Hepatocyte (in vitro differentiated cells): ENCODE measurements around the gene DUSP2. TPM values are rescaled to one million over a fixed set of nuclear protein-coding genes. Genes with fewer than 3 reads are reported as not detected.

ENCODE experiments used
- DNase-seq: peaks from one replicate; pipeline ENCODE4 v3.0.0-alpha.2; 2016; ENCODE audit warnings: low spot score
- H2AFZ ChIP-seq: fragments of 200-600 bp; sonication (generic); 2 replicates; pipeline ENCODE4 v1.6.0; 2016; ENCODE audit warnings: antibody characterized with exemption, mild to moderate bottlenecking
- H3K27ac ChIP-seq: fragments of 200-600 bp; sonication (generic); 2 replicates; pipeline ENCODE4 v1.5.1; 2016; ENCODE audit warnings: mild to moderate bottlenecking
- H3K27me3 ChIP-seq: fragments of 200-600 bp; sonication (generic); 2 replicates; pipeline ENCODE4 v1.6.1; 2016
- H3K36me3 ChIP-seq: fragments of 200-600 bp; sonication (generic); replicated peaks from 2 replicates; pipeline ENCODE4 v1.5.1; 2016; ENCODE audit warnings: low read depth; ENCODE audit not compliant: insufficient read depth
- H3K4me1 ChIP-seq: fragments of 200-600 bp; sonication (generic); 2 replicates; pipeline ENCODE4 v1.5.1; 2016; ENCODE audit warnings: mild to moderate bottlenecking, moderate library complexity; ENCODE audit not compliant: insufficient read depth
- H3K4me2 ChIP-seq: fragments of 200-600 bp; sonication (generic); 2 replicates; pipeline ENCODE4 v1.6.0; 2016
- H3K4me3 ChIP-seq: fragments of 200-600 bp; sonication (generic); 2 replicates; pipeline ENCODE4 v1.5.1; 2016; ENCODE audit warnings: mild to moderate bottlenecking
- H3K79me2 ChIP-seq: fragments of 200-600 bp; sonication (generic); 2 replicates; pipeline ENCODE4 v1.6.0; 2017; ENCODE audit warnings: mild to moderate bottlenecking
- H3K9me2 ChIP-seq: fragments of 200-600 bp; sonication (generic); replicated peaks from 2 replicates; pipeline ENCODE4 v1.6.0; 2017; ENCODE audit warnings: mild to moderate bottlenecking; ENCODE audit not compliant: insufficient read depth
- H3K9me3 ChIP-seq: fragments of 200-600 bp; sonication (generic); 2 replicates; pipeline ENCODE4 v1.5.1; 2016; ENCODE audit warnings: low read depth, mild to moderate bottlenecking
- H4K20me1 ChIP-seq: fragments of 200-600 bp; sonication (generic); 2 replicates; pipeline ENCODE4 v1.6.0; 2016; ENCODE audit warnings: mild to moderate bottlenecking; ENCODE audit not compliant: insufficient read depth, poor library complexity, severe bottlenecking
- EZH2 ChIP-seq: fragments of 200-600 bp; sonication (generic); IDR thresholded peaks from 2 replicates; pipeline ENCODE4 v1.6.1; 2016; ENCODE audit warnings: antibody characterized with exemption, mild to moderate bottlenecking, borderline replicate concordance
- EZH2phosphoT487 ChIP-seq: fragments of 200-600 bp; sonication (generic); IDR thresholded peaks from one replicate; pipeline ENCODE4 v1.6.1; 2018; ENCODE audit warnings: antibody characterized with exemption, mild to moderate bottlenecking, low read depth, moderate library complexity; ENCODE audit not compliant: unreplicated experiment, severe bottlenecking
- WGBS: methylation state at CpG from one replicate; pipeline ENCODE4 v1.1.6; 2016; ENCODE audit warnings: low lambda C conversion rate; ENCODE audit errors: missing lambda C conversion rate; 5-methylcytosine and 5-hydroxymethylcytosine counted together
- polyA plus RNA-seq: library from polyadenylated mRNA; unstranded; fragments of >200 nt; fragmentation: Nextera tagmentation; extraction: Ambion mirVana; gene quantifications from 2 replicates; pipeline ENCODE4 v1.2.1, GENCODE V29; 2016
- total RNA-seq: library from RNA; depleted of rRNA; stranded (reverse); fragments of >200 nt; gene quantifications from 2 replicates; pipeline ENCODE4 v1.2.3, GENCODE V29; 2014
- TF ChIP-seq, protein P1 (sequence below): fragments of 200-600 bp; sonication (generic); IDR thresholded peaks from 2 replicates; pipeline ENCODE4 v1.5.1; 2016; ENCODE audit warnings: antibody characterized with exemption, mild to moderate bottlenecking; ENCODE audit not compliant: poor library complexity

DUSP2 gene
- total and polyA plus RNA-seq, 2 experiments from 2014 or later, result 11.3 to 24.0 TPM

DNA sequence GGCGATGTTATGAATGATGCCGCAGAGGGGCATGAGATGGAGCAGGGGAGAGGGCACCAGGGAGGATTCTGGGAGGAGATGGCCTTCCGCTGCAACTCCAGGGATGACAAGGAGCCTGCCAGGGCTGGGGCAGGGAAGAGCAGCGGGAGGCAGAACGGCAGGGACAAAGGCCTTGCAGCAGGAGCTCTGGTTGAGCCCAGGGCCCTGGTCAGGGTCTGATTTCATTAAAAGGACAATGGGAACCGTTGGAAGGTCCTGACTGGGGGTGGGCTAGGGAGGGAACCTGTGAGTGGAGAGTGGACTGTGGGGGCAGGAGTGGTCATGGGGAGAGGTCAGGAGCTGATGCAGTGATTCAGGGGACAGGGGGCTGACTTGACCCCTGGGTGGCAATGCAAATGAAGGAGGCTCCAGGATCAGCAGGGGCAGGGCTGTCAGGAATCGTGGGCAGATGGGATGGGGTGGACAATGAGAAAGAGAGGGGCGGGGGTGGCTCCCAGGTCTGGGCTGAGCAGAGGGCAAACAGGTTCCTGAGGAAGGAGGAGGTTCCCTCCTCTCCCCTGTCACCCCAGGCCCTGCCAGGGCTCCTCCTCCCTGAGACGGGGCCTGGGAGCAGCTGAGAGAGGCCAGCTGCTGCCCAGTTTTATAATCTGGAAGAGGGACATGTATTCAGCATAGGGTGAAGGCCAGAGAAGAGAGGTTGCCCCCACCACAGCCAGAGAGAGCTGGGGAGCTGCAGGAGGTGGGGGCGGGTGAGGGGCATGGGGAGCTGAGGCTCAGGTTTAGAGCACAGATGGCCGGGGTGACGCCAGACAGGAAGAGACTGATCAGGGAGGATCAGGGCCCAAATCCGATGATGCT, 7.3 kb upstream of the DUSP2 start:
- 73% methylated on average over 10 of the region's 13 CpGs for WGBS
- H2AFZ ChIP-seq, result no peak overlapping the region
- no peaks in the 10 kb centered on the region for H3K79me2 ChIP-seq
- no peak overlapping the region for H3K4me3 ChIP-seq
- DNase-seq, result peak; percentile 5
- no peak overlapping the region for H3K4me2 ChIP-seq
- peaks cover 12% of the 10 kb centered on the region for H3K4me1 ChIP-seq
- no peak overlapping the region for H3K27ac ChIP-seq
- H4K20me1 ChIP-seq, result no peaks in the 10 kb centered on the region
- H3K9me3 ChIP-seq, result no peaks in the 10 kb centered on the region
- H3K27me3 ChIP-seq, result no peaks in the 10 kb centered on the region
- no peaks in the 10 kb centered on the region for H3K9me2 ChIP-seq
- H3K36me3 ChIP-seq, result no peaks in the 10 kb centered on the region
- TF ChIP-seq EZH2 (no peak), EZH2phosphoT487 (no peak)
- TF ChIP-seq, protein P1, sequence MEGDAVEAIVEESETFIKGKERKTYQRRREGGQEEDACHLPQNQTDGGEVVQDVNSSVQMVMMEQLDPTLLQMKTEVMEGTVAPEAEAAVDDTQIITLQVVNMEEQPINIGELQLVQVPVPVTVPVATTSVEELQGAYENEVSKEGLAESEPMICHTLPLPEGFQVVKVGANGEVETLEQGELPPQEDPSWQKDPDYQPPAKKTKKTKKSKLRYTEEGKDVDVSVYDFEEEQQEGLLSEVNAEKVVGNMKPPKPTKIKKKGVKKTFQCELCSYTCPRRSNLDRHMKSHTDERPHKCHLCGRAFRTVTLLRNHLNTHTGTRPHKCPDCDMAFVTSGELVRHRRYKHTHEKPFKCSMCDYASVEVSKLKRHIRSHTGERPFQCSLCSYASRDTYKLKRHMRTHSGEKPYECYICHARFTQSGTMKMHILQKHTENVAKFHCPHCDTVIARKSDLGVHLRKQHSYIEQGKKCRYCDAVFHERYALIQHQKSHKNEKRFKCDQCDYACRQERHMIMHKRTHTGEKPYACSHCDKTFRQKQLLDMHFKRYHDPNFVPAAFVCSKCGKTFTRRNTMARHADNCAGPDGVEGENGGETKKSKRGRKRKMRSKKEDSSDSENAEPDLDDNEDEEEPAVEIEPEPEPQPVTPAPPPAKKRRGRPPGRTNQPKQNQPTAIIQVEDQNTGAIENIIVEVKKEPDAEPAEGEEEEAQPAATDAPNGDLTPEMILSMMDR, result no peak

DNA sequence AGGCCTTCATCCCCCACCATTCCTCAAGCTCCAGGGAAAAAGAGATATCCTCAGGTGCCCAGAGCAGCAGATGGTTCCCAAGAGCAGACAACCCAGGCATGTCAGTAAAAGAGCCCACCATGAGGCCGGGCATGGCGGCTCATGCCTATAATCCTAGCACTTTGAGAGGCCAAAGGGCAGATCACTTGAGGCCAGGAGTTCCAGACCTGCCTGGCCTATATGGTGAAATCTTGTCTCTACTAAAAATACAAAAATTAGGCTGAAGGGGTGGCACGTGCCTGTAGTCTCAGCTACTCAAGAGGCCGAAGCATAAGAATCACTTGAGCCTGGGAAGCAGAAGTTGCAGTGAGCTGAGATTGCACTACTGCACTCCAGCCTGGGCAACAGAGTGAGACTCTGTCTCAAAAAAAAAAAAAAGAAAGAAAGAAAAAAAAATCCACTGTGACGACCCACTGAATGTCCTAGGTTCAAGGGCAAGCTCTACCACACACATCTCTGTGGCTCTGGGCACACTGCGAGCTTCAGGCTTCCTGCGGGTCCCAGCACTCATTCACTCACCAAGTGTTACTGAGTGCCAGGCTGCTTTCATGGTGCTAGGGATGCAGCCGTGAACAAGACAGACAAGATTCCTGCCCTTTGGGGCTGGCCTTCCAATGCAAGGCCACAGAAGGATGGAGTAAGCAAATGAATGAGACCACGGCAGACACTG, 6.5 kb upstream of the DUSP2 start:
- TF ChIP-seq EZH2phosphoT487 (no peak), EZH2 (no peak)
- TF ChIP-seq, protein P1, result no peak
- DNase-seq, result no peak
- Histone ChIP-seq H3K36me3 (no peaks in the 10 kb centered on the region), H3K4me3 (no peak overlapping the region), H3K9me2 (no peaks in the 10 kb centered on the region), H3K79me2 (no peaks in the 10 kb centered on the region), H3K4me2 (no peak overlapping the region), H3K9me3 (no peaks in the 10 kb centered on the region), H3K27ac (no peak overlapping the region), H2AFZ (no peak overlapping the region), H3K4me1 (peaks cover 15% of the 10 kb centered on the region), H3K27me3 (no peaks in the 10 kb centered on the region), H4K20me1 (no peaks in the 10 kb centered on the region)
- WGBS, result 89% methylated on average over 9 of the region's 9 CpGs

DNA sequence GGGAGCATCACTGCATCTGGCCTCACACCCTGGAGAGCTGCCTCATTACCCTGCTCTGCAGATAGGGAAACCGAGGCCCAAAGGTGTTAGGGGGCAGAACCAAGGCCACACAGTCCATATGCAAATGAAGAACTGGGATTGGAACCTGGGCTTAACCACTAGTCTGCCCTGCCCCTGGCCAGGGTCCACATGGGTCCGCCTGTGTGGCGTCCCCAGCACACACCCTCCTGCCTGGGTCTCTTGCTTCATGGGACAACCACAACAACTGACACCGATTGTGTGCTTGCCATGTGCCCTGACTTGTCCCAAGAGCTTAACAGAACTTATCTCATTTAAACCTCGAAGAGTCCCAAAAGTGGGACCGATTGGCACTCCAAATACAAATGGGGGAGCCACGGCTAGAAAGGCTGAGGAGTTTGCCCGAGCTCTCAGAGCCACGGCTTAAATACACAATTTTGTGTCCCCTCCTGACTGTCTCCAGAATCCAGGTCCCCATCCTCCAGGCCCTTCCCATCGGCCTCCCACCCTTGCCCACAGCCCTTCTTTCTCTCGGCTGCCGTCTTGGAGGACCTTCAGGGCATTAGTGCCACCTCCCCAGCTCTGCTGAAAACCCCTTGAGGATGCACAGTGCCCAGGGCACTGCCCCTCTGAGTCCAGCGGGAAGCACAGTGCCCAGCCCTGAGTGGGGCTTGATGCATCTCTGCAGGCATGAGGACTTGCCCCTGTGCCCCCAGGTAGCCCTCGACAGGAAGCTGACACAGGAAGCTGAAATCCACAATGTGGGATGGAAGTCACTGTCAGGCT, 5.8 kb upstream of the DUSP2 start:
- Histone ChIP-seq H3K4me1 (peaks cover 15% of the 10 kb centered on the region), H3K9me2 (no peaks in the 10 kb centered on the region), H3K4me3 (no peak overlapping the region), H3K79me2 (no peaks in the 10 kb centered on the region), H4K20me1 (no peaks in the 10 kb centered on the region), H3K36me3 (no peaks in the 10 kb centered on the region), H3K27me3 (no peaks in the 10 kb centered on the region), H3K9me3 (no peaks in the 10 kb centered on the region), H3K4me2 (no peak overlapping the region), H2AFZ (no peak overlapping the region), H3K27ac (no peak overlapping the region)
- DNase-seq, result peak; percentile 2
- 96% methylated on average over 14 of the region's 14 CpGs for WGBS
- TF ChIP-seq, protein P1, result no peak
- TF ChIP-seq EZH2phosphoT487 (no peak), EZH2 (no peak)
